Spinal cord (tissue), 10 donors: ENCODE data around the gene ATF7. TPM values are rescaled to one million over a fixed set of nuclear protein-coding genes. Genes with fewer than 3 reads are reported as not detected.

Experiments
- DNase-seq, 6 donors: peaks; one replicate each; pipeline versions ENCODE4 v3.0.0 to v3.0.0-alpha.2; 2013 to 2015; ENCODE audit warnings: low spot score in 6 of 6, low read depth in 4 of 6
- H3K27ac ChIP-seq: one replicate; pipeline ENCODE4 v1.5.1; 2013; ENCODE audit warnings: low read depth, low read length, control low read depth
- H3K27me3 ChIP-seq: one replicate; pipeline ENCODE4 v1.6.1; 2013; ENCODE audit warnings: low read length; ENCODE audit not compliant: control insufficient read depth, insufficient read depth
- H3K36me3 ChIP-seq: one replicate; pipeline ENCODE4 v1.6.1; 2013; ENCODE audit warnings: low read length; ENCODE audit not compliant: control insufficient read depth, insufficient read depth
- H3K4me1 ChIP-seq: one replicate; pipeline ENCODE4 v1.6.1; 2013; ENCODE audit warnings: low read length; ENCODE audit not compliant: control insufficient read depth, insufficient read depth
- H3K4me3 ChIP-seq: one replicate; pipeline ENCODE4 v1.5.1; 2013; ENCODE audit warnings: low read depth, low read length, control low read depth
- H3K9me3 ChIP-seq: one replicate; pipeline ENCODE4 v1.6.1; 2013; ENCODE audit warnings: low read length; ENCODE audit not compliant: control insufficient read depth, insufficient read depth
- WGBS: methylation state at CpG from one replicate; pipeline ENCODE4 v1.1.5; 2013; ENCODE audit warnings: missing lambda C conversion rate; ENCODE audit not compliant: insufficient coverage; 5-methylcytosine and 5-hydroxymethylcytosine counted together
- polyA plus RNA-seq, 2 donors: library from polyadenylated mRNA; unstranded; fragments of 120-200 nt; gene quantifications; one replicate each; pipeline ENCODE4 v1.2.1, GENCODE V29; 2013; ENCODE audit not compliant: insufficient read length in 2 of 2
- small RNA-seq: library from RNA; depleted of rRNA; stranded (forward); fragments of <200 nt; gene quantifications from one replicate; pipeline ENCODE3, GENCODE V24; 2014; ENCODE audit warnings: low replicate concordance
- total RNA-seq, 2 donors: library from RNA; depleted of rRNA in 1 of 2; stranded (reverse); fragments of 120-200 nt in 1 of 2; fragments of >200 nt in 1 of 2; gene quantifications; one replicate each; pipeline versions ENCODE4 v1.2.3 to v1.2.4, GENCODE V29; 2013 to 2014
- donor health status: healthy.

Gene ATF7
- total and polyA plus RNA-seq, 4 donors: 18.7 to 31.1 (median 24.3) TPM

DNA sequence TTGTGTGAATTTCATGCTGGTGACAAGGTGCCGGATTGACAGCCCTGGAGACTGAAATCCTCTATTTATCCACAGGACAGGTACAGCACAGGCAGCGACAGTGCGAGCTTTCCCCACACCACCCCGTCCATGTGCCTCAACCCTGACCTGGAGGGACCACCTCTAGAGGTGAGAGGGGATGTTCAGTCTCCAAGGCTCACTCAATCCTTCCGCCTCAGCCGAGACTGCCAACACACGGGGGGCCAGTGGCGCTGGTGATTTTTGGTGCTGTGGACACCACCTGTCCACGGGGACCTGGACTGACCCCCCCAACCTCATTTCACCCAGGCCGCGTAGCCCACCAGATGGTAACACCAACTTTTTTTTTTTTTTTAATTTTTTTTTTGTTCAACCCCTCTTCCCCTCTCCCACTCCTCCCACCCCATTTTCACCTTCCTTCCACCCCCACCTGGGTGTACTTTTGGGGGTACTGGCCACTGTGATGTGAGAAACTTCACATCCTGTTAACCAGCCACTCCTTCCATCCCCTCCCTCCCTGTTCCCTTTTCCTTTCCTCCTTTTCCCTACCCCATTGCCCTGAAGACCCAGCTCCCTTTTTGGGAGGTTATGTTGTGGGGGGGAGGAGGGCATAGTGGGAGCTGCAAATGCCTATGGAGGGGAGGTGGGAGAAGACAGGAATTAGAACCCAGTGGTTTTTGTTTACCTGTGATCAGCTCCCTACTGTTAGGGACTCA is 161.3 kb downstream of the ATF7 start:
- Histone ChIP-seq H3K4me1 (no peaks in the 10 kb centered on the region), H3K4me3 (no peak overlapping the region), H3K36me3 (peaks cover 68% of the 10 kb centered on the region), H3K27ac (no peak overlapping the region), H3K9me3 (no peaks in the 10 kb centered on the region), H3K27me3 (no peaks in the 10 kb centered on the region)
- WGBS: 85% methylated on average over 5 of the region's 11 CpGs
- no peak for DNase-seq

- Histone ChIP-seq H3K4me3 (no peak overlapping the region), H3K36me3 (peaks cover 65% of the 10 kb centered on the region), H3K27ac (no peak overlapping the region), H3K9me3 (no peaks in the 10 kb centered on the region), H3K27me3 (no peaks in the 10 kb centered on the region), H3K4me1 (no peaks in the 10 kb centered on the region)
- 83% methylated on average over 4 of the region's 5 CpGs for WGBS
- DNase-seq: no peak
These were observed 162.2 kb downstream of the ATF7 start for GRCh38 chr12:53463802-53464560.

DNA sequence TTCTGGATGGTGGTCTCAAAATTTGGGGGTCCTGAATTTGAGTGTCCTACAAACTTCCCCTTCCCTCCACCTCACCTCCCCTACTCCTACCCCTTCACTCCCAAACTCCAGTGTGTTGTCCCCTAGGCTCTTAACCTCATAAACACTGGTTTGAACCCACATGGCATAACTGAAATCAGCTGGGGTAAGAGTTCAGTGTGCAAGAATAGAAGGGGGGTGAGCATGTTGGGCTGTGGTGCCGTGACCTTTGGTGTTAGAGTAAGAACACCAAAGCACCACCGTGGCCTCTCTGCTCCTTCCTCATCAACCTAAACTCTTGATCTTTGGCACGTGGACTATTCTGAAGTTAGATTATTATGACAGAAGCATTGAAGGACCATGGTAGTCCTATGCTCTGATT is 163.2 kb downstream of the ATF7 start:
- DNase-seq: no peak
- Histone ChIP-seq H3K27ac (no peak overlapping the region), H3K27me3 (no peaks in the 10 kb centered on the region), H3K4me3 (no peak overlapping the region), H3K9me3 (no peaks in the 10 kb centered on the region), H3K4me1 (no peaks in the 10 kb centered on the region), H3K36me3 (peaks cover 64% of the 10 kb centered on the region)
- WGBS: no CpG with 5 or more reads among the region's 3 CpGs

GRCh38 chr12:53461591-53461990 is 164.6 kb downstream of the ATF7 start:
- Histone ChIP-seq H3K36me3 (peaks cover 62% of the 10 kb centered on the region), H3K4me1 (no peaks in the 10 kb centered on the region), H3K9me3 (no peaks in the 10 kb centered on the region), H3K27me3 (no peaks in the 10 kb centered on the region), H3K27ac (no peak overlapping the region), H3K4me3 (no peak overlapping the region)
- WGBS: 91% methylated on average over 4 of the region's 8 CpGs
- DNase-seq: no peak

DNA sequence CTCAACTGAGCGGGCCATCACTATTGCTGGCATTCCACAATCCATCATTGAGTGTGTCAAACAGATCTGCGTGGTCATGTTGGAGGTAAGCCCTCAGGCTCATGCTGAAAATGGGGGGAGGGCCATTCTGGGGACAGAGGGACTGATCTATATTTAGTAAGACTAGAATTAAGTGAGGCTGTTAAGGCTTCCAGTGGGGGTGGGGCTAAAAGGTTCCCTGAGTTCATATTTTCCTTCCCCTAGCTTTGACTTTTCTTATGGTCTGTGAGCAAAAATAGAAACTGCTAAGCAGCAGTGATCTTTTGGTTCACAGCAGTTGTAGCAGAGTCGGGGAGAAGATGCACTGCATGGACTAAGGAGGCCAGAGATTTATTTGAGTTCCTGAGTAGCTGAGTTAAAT is 165.1 kb downstream of the ATF7 start:
- Histone ChIP-seq H3K36me3 (peaks cover 66% of the 10 kb centered on the region), H3K4me3 (no peak overlapping the region), H3K9me3 (no peaks in the 10 kb centered on the region), H3K27ac (no peak overlapping the region), H3K4me1 (no peaks in the 10 kb centered on the region), H3K27me3 (no peaks in the 10 kb centered on the region)
- DNase-seq: no peak
- WGBS: 95% methylated on average over 2 of the region's 3 CpGs

GRCh38 chr12:53459097-53459496 is 167.1 kb downstream of the ATF7 start:
- Histone ChIP-seq H3K27ac (no peak overlapping the region), H3K4me1 (no peaks in the 10 kb centered on the region), H3K9me3 (no peaks in the 10 kb centered on the region), H3K4me3 (no peak overlapping the region), H3K27me3 (no peaks in the 10 kb centered on the region), H3K36me3 (peaks cover 68% of the 10 kb centered on the region)
- 65% methylated on average over 2 of the region's 4 CpGs for WGBS
- no peak for DNase-seq

Small RNAs within 50 kb of the gene (small RNA-seq; reads per million reads assigned to genes)
- not detected for gene AC023509.3

Other genes starting within 250 kb of the ATF7 start
- 10 to 100 TPM; 38.1 to 55.2 TPM for gene SP1, start 246.2 kb downstream of the ATF7 start, total RNA-seq
- 10 to 100 TPM; 31.3 to 32.6 TPM for gene SP1, start 246.2 kb downstream of the ATF7 start, polyA plus RNA-seq
- under 1 TPM; 0.50 to 0.61 TPM for gene AMHR2, start 202.5 kb downstream of the ATF7 start, total RNA-seq
- gene AMHR2, start 202.5 kb downstream of the ATF7 start, polyA plus RNA-seq: under 1 TPM in 1 of 2 donors, not detected in 1; 0.23 TPM
- gene PRR13, start 184.6 kb downstream of the ATF7 start, total RNA-seq: 10 to 100 TPM; 14.9 to 33.7 TPM
- 10 to 100 TPM; 56.3 to 57.7 TPM for gene PRR13, start 184.6 kb downstream of the ATF7 start, polyA plus RNA-seq
- 100 to 1,000 TPM; 287 to 360 TPM for gene PCBP2, start 174.3 kb downstream of the ATF7 start, total RNA-seq
- 100 to 1,000 TPM; 690 to 700 TPM for gene PCBP2, start 174.3 kb downstream of the ATF7 start, polyA plus RNA-seq
- gene MAP3K12, start 126.9 kb downstream of the ATF7 start, total RNA-seq: 10 to 100 TPM; 26.4 to 40.1 TPM
- 10 to 100 TPM; 53.9 to 75.6 TPM for gene MAP3K12, start 126.9 kb downstream of the ATF7 start, polyA plus RNA-seq
- gene TARBP2, start 125.1 kb downstream of the ATF7 start, total RNA-seq: 10 to 100 TPM; 22.5 to 43.6 TPM
- gene TARBP2, start 125.1 kb downstream of the ATF7 start, polyA plus RNA-seq: 10 to 100 TPM; 40.4 to 46.2 TPM
- gene NPFF, start 118.9 kb downstream of the ATF7 start, total RNA-seq: 1 to 10 TPM; 2.2 to 3.0 TPM
- gene NPFF, start 118.9 kb downstream of the ATF7 start, polyA plus RNA-seq: 1 to 10 TPM; 5.9 to 7.7 TPM
- 100 to 1,000 TPM in 1 of 2 donors, 10 to 100 TPM in 1; 65.8 to 221 TPM for gene ATP5MC2, start 49.7 kb upstream of the ATF7 start, total RNA-seq
- gene ATP5MC2, start 49.7 kb upstream of the ATF7 start, polyA plus RNA-seq: 100 to 1,000 TPM; 374 to 387 TPM
- 100 to 1,000 TPM in 1 of 2 donors, 10 to 100 TPM in 1; 55.5 to 205 TPM for gene CALCOCO1, start 101.1 kb upstream of the ATF7 start, total RNA-seq
- gene CALCOCO1, start 101.1 kb upstream of the ATF7 start, polyA plus RNA-seq: 100 to 1,000 TPM in 1 of 2 donors, 10 to 100 TPM in 1; 85.3 to 120 TPM
- gene CISTR, start 125.6 kb upstream of the ATF7 start, total RNA-seq: under 1 TPM in 1 of 2 donors, not detected in 1; 0.79 TPM
- 1 to 10 TPM; 1.1 to 1.2 TPM for gene CISTR, start 125.6 kb upstream of the ATF7 start, polyA plus RNA-seq